Measurements from ENCODE around the gene GABRG3. TPM values are rescaled to one million over a fixed set of nuclear protein-coding genes. Genes with fewer than 3 reads are reported as not detected.

Gene GABRG3
- total RNA-seq, 2 experiments from 2014 or later: not detected

GRCh38 chr15:27549746-27550145, 578.8 kb downstream of the GABRG3 start:
- Histone ChIP-seq H3K4me1 (ENCODE audit: insufficient read depth, low read length) (no peaks in the 10 kb centered on the region), H3K4me3 (ENCODE audit: low read length) (no peak overlapping the region), H3K36me3 (ENCODE audit: insufficient read depth, low read length) (no peaks in the 10 kb centered on the region), H3K27me3 (ENCODE audit: control insufficient read depth in 1 of 2, insufficient read depth in 2 of 2, low read length in 2 of 2) (no peaks in the 10 kb centered on the region), H3K27ac (ENCODE audit: low read depth in 1 of 2, low read length in 2 of 2) (no peak overlapping the region), H3K9me3 (ENCODE audit: control insufficient read depth in 1 of 2, insufficient read depth in 1 of 2, low read length in 2 of 2) (peaks cover 0 to 10% of the 10 kb centered on the region in 2 experiments)
- Mint-ChIP-seq H3K36me3 (ENCODE audit: low read depth) (no peaks in the 10 kb centered on the region), H3K27me3 (no peaks in the 10 kb centered on the region), H3K9me3 (peaks cover 6% of the 10 kb centered on the region), H3K4me3 (no peak overlapping the region), H3K4me1 (ENCODE audit: low read depth) (no peaks in the 10 kb centered on the region), H3K27ac (no peak overlapping the region)
- ATAC-seq (ENCODE audit: poor library complexity) (no peak), DNase-seq (no peak)
- CTCF ChIA-PET: no interaction called here
- no peak for TF ChIP-seq CTCF (IDR thresholded peaks at IDR 0.05)
- intact Hi-C loops (cut with DNase I, micrococcal nuclease): no loop called here
- POLR2A ChIA-PET: no interaction called here

- Mint-ChIP-seq H3K27me3 (no peaks in the 10 kb centered on the region), H3K4me3 (no peak overlapping the region), H3K27ac (no peak overlapping the region), H3K36me3 (ENCODE audit: low read depth) (no peaks in the 10 kb centered on the region), H3K9me3 (peaks cover 6% of the 10 kb centered on the region), H3K4me1 (ENCODE audit: low read depth) (no peaks in the 10 kb centered on the region)
- ATAC-seq (ENCODE audit: poor library complexity) (no peak), DNase-seq (no peak)
- Histone ChIP-seq H3K27ac (ENCODE audit: low read depth in 1 of 2, low read length in 2 of 2) (no peak overlapping the region), H3K4me3 (ENCODE audit: low read length) (no peak overlapping the region), H3K9me3 (ENCODE audit: control insufficient read depth in 1 of 2, insufficient read depth in 1 of 2, low read length in 2 of 2) (peaks cover 0 to 10% of the 10 kb centered on the region in 2 experiments), H3K27me3 (ENCODE audit: control insufficient read depth in 1 of 2, insufficient read depth in 2 of 2, low read length in 2 of 2) (no peaks in the 10 kb centered on the region), H3K36me3 (ENCODE audit: insufficient read depth, low read length) (no peaks in the 10 kb centered on the region), H3K4me1 (ENCODE audit: insufficient read depth, low read length) (no peaks in the 10 kb centered on the region)
- intact Hi-C loops (cut with DNase I, micrococcal nuclease): no loop called here
- no peak for TF ChIP-seq CTCF (IDR thresholded peaks at IDR 0.05)
- CTCF ChIA-PET: no interaction called here
- POLR2A ChIA-PET: no interaction called here
Observed at GRCh38 chr15:27550635-27551034, 579.7 kb downstream of the GABRG3 start.

- intact Hi-C loops (cut with DNase I, micrococcal nuclease): no loop called here
- CTCF ChIA-PET: no interaction called here
- POLR2A ChIA-PET: no interaction called here
Observed at GRCh38 chr15:27561816-27562215, 590.8 kb downstream of the GABRG3 start.

More at GRCh38 chr15:27561816-27562215, 590.8 kb downstream of the GABRG3 start:
- Mint-ChIP-seq H3K27me3 (no peaks in the 10 kb centered on the region), H3K4me1 (ENCODE audit: low read depth) (no peaks in the 10 kb centered on the region), H3K4me3 (no peak overlapping the region), H3K36me3 (ENCODE audit: low read depth) (no peaks in the 10 kb centered on the region), H3K27ac (no peak overlapping the region), H3K9me3 (peaks cover 10% of the 10 kb centered on the region)
- DNase-seq (no peak), ATAC-seq (ENCODE audit: poor library complexity) (no peak)
- Histone ChIP-seq H3K27ac (ENCODE audit: low read depth in 1 of 2, low read length in 2 of 2) (no peak overlapping the region), H3K27me3 (ENCODE audit: control insufficient read depth in 1 of 2, insufficient read depth in 2 of 2, low read length in 2 of 2) (no peaks in the 10 kb centered on the region), H3K9me3 (ENCODE audit: control insufficient read depth in 1 of 2, insufficient read depth in 1 of 2, low read length in 2 of 2) (peaks cover 11% of the 10 kb centered on the region in 2 experiments), H3K36me3 (ENCODE audit: insufficient read depth, low read length) (no peaks in the 10 kb centered on the region), H3K4me1 (ENCODE audit: insufficient read depth, low read length) (no peaks in the 10 kb centered on the region), H3K4me3 (ENCODE audit: low read length) (no peak overlapping the region)
- TF ChIP-seq CTCF (IDR thresholded peaks at IDR 0.05): no peak

Data from CD4-positive, alpha-beta T cell (primary cell).